A549 (cell line): ENCODE results near the gene HES3. TPM values are rescaled to one million over a fixed set of nuclear protein-coding genes. Genes with fewer than 3 reads are reported as not detected.

Experiments used
- ATAC-seq, 2 experiments: fragments of 200-7000 bp in 1 of 2; fragments of >200 bp in 1 of 2; cut with Nextera tagmentation in 1 of 2; cut with Tn5 transposase in 1 of 2; 3 replicates each; pipeline versions ENCODE4 v1.8.0 to v1.9.1; 2018 to 2020; ENCODE audit warnings: mild to moderate bottlenecking in 1 of 2, moderate library complexity in 1 of 2
- CTCF ChIA-PET: fragments of 300-600 bp; sonication (Branson Sonifier 250); formaldehyde crosslinking; extraction: SDS; loops from one replicate; lab custom pipeline; 2021; ENCODE audit warnings: antibody characterized with exemption, inconsistent platforms; lab: Yijun Ruan, JAX
- POLR2A ChIA-PET: fragments of 350-600 bp; formaldehyde crosslinking; extraction: SDS; loops from one replicate; lab custom pipeline; 2021; ENCODE audit warnings: antibody characterized with exemption, inconsistent platforms; lab: Yijun Ruan, JAX
- DNase-seq, 2 experiments: peaks; one replicate each; pipeline versions ENCODE4 v3.0.0 to v3.0.0-alpha.2; 2011 to 2016; ENCODE audit warnings: low read depth in 1 of 2, low spot score in 1 of 2
- FAIRE-seq: peaks from 2 replicates; lab custom pipeline; 2011; peaks lifted over from hg19 to GRCh38; lab: Jason Lieb, UNC
- H3K27ac ChIP-seq, 2 experiments: fragments of >200 bp; sonication (Bioruptor Twin); formaldehyde crosslinking; 3 replicates each; pipeline ENCODE4 v1.5.1; 2016 to 2017
- H3K4me1 ChIP-seq: fragments of >200 bp; sonication (Bioruptor Twin); formaldehyde crosslinking; 3 replicates; pipeline ENCODE4 v1.6.1; 2016
- H3K4me2 ChIP-seq: fragments of >200 bp; sonication (Bioruptor Twin); formaldehyde crosslinking; 3 replicates; pipeline ENCODE4 v1.6.1; 2016
- H3K4me3 ChIP-seq: fragments of >200 bp; sonication (Bioruptor Twin); formaldehyde crosslinking; 3 replicates; pipeline ENCODE4 v1.5.1; 2016
- H3K9me3 ChIP-seq: fragments of >200 bp; sonication (Bioruptor Twin); formaldehyde crosslinking; 3 replicates; pipeline ENCODE4 v1.6.1; 2016
- BHLHE40 ChIP-seq: IDR thresholded peaks from 2 replicates; pipeline ENCODE4 v1.6.1; 2012; ENCODE audit warnings: low read depth, low read length, inconsistent platforms
- CBX8 ChIP-seq: fragments of 200-600 bp; sonication (generic); IDR thresholded peaks from 2 replicates; pipeline ENCODE4 v1.6.1; 2016
- CHD4 ChIP-seq: fragments of 200-600 bp; sonication (generic); IDR thresholded peaks from 2 replicates; pipeline ENCODE4 v1.6.1; 2016; ENCODE audit warnings: antibody characterized with exemption, mild to moderate bottlenecking, borderline replicate concordance
- FOXS1 ChIP-seq: fragments of 250-450 bp; sonication (Bioruptor Pico); IDR thresholded peaks from 2 replicates; pipeline ENCODE4 v1.5.0; 2020; ENCODE audit warnings: mild to moderate bottlenecking, moderate library complexity
- HMGXB4 ChIP-seq: fragments of 250-450 bp; sonication (Bioruptor Pico); IDR thresholded peaks from 2 replicates; pipeline ENCODE4 v1.5.0; 2021; ENCODE audit warnings: mild to moderate bottlenecking, moderate library complexity, borderline replicate concordance
- HOXB13 ChIP-seq: fragments of 250-450 bp; sonication (Bioruptor Pico); IDR thresholded peaks from 2 replicates; pipeline ENCODE4 v1.5.0; 2020; ENCODE audit warnings: low read depth, mild to moderate bottlenecking, moderate library complexity
- HOXB5 ChIP-seq: fragments of 250-450 bp; sonication (Bioruptor Pico); IDR thresholded peaks from 2 replicates; pipeline ENCODE4 v1.5.0; 2020; ENCODE audit warnings: mild to moderate bottlenecking, moderate library complexity
- JUNB ChIP-seq: fragments of >200 bp; sonication (Bioruptor Twin); formaldehyde crosslinking; IDR thresholded peaks from 2 replicates; pipeline ENCODE4 v1.6.1; 2016
- KDM1A ChIP-seq: fragments of 200-600 bp; sonication (generic); IDR thresholded peaks from 2 replicates; pipeline ENCODE4 v1.6.1; 2016; ENCODE audit warnings: low read depth, mild to moderate bottlenecking
- MAZ ChIP-seq: fragments of 150-350 bp; IDR thresholded peaks from 2 replicates; pipeline ENCODE4 v1.6.1; 2014; ENCODE audit warnings: antibody characterized with exemption, low read depth, low read length, borderline replicate concordance
- NPAS2 ChIP-seq: fragments of 250-450 bp; sonication (Bioruptor Pico); IDR thresholded peaks from 2 replicates; pipeline ENCODE4 v1.8.0; 2022; ENCODE audit warnings: mild to moderate bottlenecking, moderate library complexity, borderline replicate concordance
- PBX3 ChIP-seq: IDR thresholded peaks from 2 replicates; pipeline ENCODE4 v1.6.1; 2012
- PHF8 ChIP-seq: fragments of 200-600 bp; sonication (generic); IDR thresholded peaks from 2 replicates; pipeline ENCODE4 v1.6.1; 2016; ENCODE audit warnings: low read depth, mild to moderate bottlenecking, antibody characterized with exemption, moderate library complexity, borderline replicate concordance
- POLR2A ChIP-seq: IDR thresholded peaks from 2 replicates; pipeline ENCODE4 v1.6.1; 2012; ENCODE audit warnings: mild to moderate bottlenecking, low read length
- RAD21 ChIP-seq, 2 experiments: fragments of >200 bp in 1 of 2; sonication (Bioruptor Twin) in 1 of 2; formaldehyde crosslinking in 1 of 2; IDR thresholded peaks in 1 of 2; conservative IDR thresholded peaks in 1 of 2; 2 replicates in 1 of 2; 3 replicates in 1 of 2; pipeline ENCODE4 v1.6.1; 2012 to 2018; ENCODE audit warnings: inconsistent platforms in 1 of 2
- RARB ChIP-seq: fragments of 250-450 bp; sonication (Bioruptor Pico); IDR thresholded peaks from 2 replicates; pipeline ENCODE4 v1.8.0; 2021; ENCODE audit warnings: mild to moderate bottlenecking, moderate library complexity
- REST ChIP-seq: fragments of 200-600 bp; sonication (generic); IDR thresholded peaks from 2 replicates; pipeline ENCODE4 v1.6.1; 2016; ENCODE audit warnings: antibody characterized with exemption, mild to moderate bottlenecking, moderate library complexity
- TFCP2L1 ChIP-seq: fragments of 250-450 bp; sonication (Bioruptor Pico); IDR thresholded peaks from 2 replicates; pipeline ENCODE4 v1.5.0; 2021; ENCODE audit warnings: mild to moderate bottlenecking
- ZC3H11A ChIP-seq: fragments of 450-650 bp; IDR thresholded peaks from 2 replicates; pipeline ENCODE4 v1.6.1; 2014; ENCODE audit warnings: antibody characterized with exemption, mild to moderate bottlenecking
- WGBS: methylation state at CpG from one replicate; pipeline ENCODE4 v1.1.6; 2017; ENCODE audit errors: missing lambda C conversion rate; 5-methylcytosine and 5-hydroxymethylcytosine counted together
- polyA plus RNA-seq, 4 experiments: library from polyadenylated mRNA; depleted of rRNA in 3 of 4; stranded (reverse); fragments of >200 nt; fragmentation: RNase III in 1 of 4; extraction: RNeasy Plus Mini Kit Qiagen cat#74134 plus additional on column Dnase treatment in 1 of 4; gene quantifications; 2 replicates in 3 of 4; 3 replicates in 1 of 4; pipeline ENCODE4 v1.2.3, GENCODE V29; 2011 to 2017
- TF ChIP-seq, protein P1 (sequence below): fragments of >200 bp; sonication (Bioruptor Twin); formaldehyde crosslinking; IDR thresholded peaks from 3 replicates; pipeline ENCODE4 v1.6.1; 2016

The HES3 gene
- polyA plus RNA-seq, 2 of the 4 experiments (the other 2 are of a cell fraction), result not detected

DNA sequence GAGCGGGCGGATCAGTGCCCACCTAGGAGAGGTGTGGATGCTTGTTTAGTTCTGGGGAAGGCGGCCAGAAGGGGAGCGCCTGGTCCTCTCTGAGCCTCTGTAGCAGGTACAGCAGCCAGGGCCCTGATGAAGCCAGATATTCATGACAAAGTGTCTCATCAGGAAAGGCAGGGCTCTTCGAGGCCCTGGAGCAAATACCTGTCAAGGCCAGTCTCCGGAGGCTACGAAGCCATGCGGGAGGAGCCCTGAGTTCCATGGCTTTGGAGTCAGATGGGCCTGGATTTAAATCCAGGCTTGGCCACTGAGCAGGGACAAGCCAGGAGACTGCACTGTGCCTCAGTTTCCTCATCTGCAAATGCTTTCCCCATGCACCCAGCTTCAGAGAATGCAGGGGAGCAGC, 42.3 kb downstream of the HES3 start:
- no peak for ATAC-seq
- no peak for DNase-seq
- ChIA-PET CTCF (no interaction called here), POLR2A (no interaction called here)
- Histone ChIP-seq H3K27ac (no peak overlapping the region), H3K4me1 (no peaks in the 10 kb centered on the region), H3K4me2 (no peak overlapping the region), H3K9me3 (no peaks in the 10 kb centered on the region), H3K4me3 (no peak overlapping the region)
- TF ChIP-seq HOXB13 (no peak), JUNB (no peak), HMGXB4 (no peak), FOXS1 (CRISPR knock-in tag) (no peak), HOXB5 (no peak)
- FAIRE-seq, result no peak
- 95% methylated on average over 6 of the region's 8 CpGs for WGBS

- no peak for TF ChIP-seq KDM1A
- no peak for TF ChIP-seq CHD4
- no peak for TF ChIP-seq NPAS2 (CRISPR knock-in tag)
- no peak for TF ChIP-seq RARB
- no peak for TF ChIP-seq HOXB5
- TF ChIP-seq BHLHE40, result no peak
- no peak for TF ChIP-seq POLR2A
- TF ChIP-seq ZC3H11A, result no peak
- no peak for TF ChIP-seq PBX3
- TF ChIP-seq, protein P1, sequence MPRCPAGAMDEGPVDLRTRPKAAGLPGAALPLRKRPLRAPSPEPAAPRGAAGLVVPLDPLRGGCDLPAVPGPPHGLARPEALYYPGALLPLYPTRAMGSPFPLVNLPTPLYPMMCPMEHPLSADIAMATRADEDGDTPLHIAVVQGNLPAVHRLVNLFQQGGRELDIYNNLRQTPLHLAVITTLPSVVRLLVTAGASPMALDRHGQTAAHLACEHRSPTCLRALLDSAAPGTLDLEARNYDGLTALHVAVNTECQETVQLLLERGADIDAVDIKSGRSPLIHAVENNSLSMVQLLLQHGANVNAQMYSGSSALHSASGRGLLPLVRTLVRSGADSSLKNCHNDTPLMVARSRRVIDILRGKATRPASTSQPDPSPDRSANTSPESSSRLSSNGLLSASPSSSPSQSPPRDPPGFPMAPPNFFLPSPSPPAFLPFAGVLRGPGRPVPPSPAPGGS, result no peak
- H3K4me2 ChIP-seq, result no peak overlapping the region
- no peak for ATAC-seq
- WGBS, result 93% methylated on average over 9 of the region's 13 CpGs
- POLR2A ChIA-PET, result no interaction called here
- no peaks in the 10 kb centered on the region for H3K4me1 ChIP-seq
- no peak overlapping the region for H3K4me3 ChIP-seq
- DNase-seq, result no peak
- CTCF ChIA-PET, result interaction anchor here (1.7 kb wide), 1 partner anchor 40 kb away, joined by 6 read pairs; no protein-coding TSS in a partner anchor
- no peaks in the 10 kb centered on the region for H3K9me3 ChIP-seq
- H3K27ac ChIP-seq, result no peak overlapping the region
- FAIRE-seq, result no peak
Observed at GRCh38 chr1:6287029-6287428, 43.0 kb downstream of the HES3 start.

DNA sequence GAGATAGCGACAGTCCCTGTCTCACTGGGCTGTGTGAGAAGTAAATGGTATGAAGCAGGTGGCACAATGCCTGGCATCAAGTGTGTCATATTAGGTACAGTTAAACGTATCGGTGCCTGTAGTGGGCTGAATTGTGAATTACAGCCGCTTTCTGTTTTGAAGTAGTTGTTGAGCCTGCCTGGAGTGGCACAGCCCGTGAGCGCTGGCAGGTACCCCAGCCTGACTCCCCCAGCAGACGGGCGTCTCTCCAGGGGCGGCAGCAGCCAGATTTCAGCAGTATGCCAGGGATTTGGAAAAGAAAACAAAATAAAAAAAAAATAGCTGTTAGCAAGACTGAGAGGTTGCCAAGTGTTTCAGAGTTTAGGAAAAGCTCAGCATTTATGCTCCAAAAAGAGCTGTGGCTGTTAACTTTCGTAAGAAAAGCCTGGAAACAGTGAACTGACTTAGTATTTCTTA, 43.5 kb downstream of the HES3 start:
- H3K4me1 ChIP-seq, result no peaks in the 10 kb centered on the region
- no peak overlapping the region for H3K4me2 ChIP-seq
- POLR2A ChIA-PET, result no interaction called here
- 96% methylated on average over 10 of the region's 10 CpGs for WGBS
- DNase-seq, result no peak
- no peak for TF ChIP-seq TFCP2L1 (CRISPR knock-in tag)
- no peak for TF ChIP-seq RAD21 (conservative IDR thresholded peaks at IDR 0.05 in 1 of 2, IDR thresholded peaks at IDR 0.05 in 1 of 2)
- TF ChIP-seq PHF8, result no peak
- TF ChIP-seq, protein P1, result no peak
- no peak for TF ChIP-seq MAZ
- TF ChIP-seq CBX8, result no peak
- no peak for TF ChIP-seq REST
- TF ChIP-seq, all 56 proteins: peak for 0
- Histone ChIP-seq H3K27ac (no peak overlapping the region), H3K9me3 (no peaks in the 10 kb centered on the region), H3K4me3 (no peak overlapping the region)
- CTCF ChIA-PET, result interaction anchor here (0.6 to 1.7 kb wide), 2 partner anchors 12 to 41 kb away, joined by 4 to 6 read pairs; no protein-coding TSS in a partner anchor
- FAIRE-seq, result no peak
- ATAC-seq, result no peak
